Measurements from ENCODE around the gene PITPNC1. TPM values are rescaled to one million over a fixed set of nuclear protein-coding genes. Genes with fewer than 3 reads are reported as not detected.

The PITPNC1 gene
- total and polyA plus RNA-seq, 2 donors (not counting 1 experiment from before 2014, with no cell fraction given): 5.8 to 7.1 TPM

- H3K4me1 ChIP-seq (ENCODE audit: control insufficient read depth, extremely low read depth, insufficient read depth, low read length): peaks cover 5% of the 10 kb centered on the region
- peak overlapping the region; percentile 59 for H3K27ac ChIP-seq (ENCODE audit: insufficient read depth, low read length)
- H4K20me1 ChIP-seq (ENCODE audit: control insufficient read depth, extremely low read depth, insufficient read depth, low read length): no peaks in the 10 kb centered on the region
- H2AFZ ChIP-seq (ENCODE audit: low read length): peak overlapping the region; percentile 11
- no peaks in the 10 kb centered on the region for H3K36me3 ChIP-seq (ENCODE audit: control insufficient read depth, insufficient read depth, low read length)
- DNase-seq (ENCODE audit: low read depth in 2 of 2): peak; percentile 53 to 75
- no peak overlapping the region for H3K9ac ChIP-seq (ENCODE audit: insufficient read depth, low read length)
- H3K27me3 ChIP-seq (ENCODE audit: control insufficient read depth, insufficient read depth, low read length): no peaks in the 10 kb centered on the region
- no peak for TF ChIP-seq CTCF (conservative IDR thresholded peaks at IDR 0.05 in 1 of 2, IDR thresholded peaks at IDR 0.05 in 1 of 2; ENCODE audit: low read depth in 1 of 2, low read length in 2 of 2)
- H3K4me2 ChIP-seq (ENCODE audit: extremely low read depth, insufficient read depth, low read length): peak overlapping the region; percentile 65
- peak overlapping the region in 2 of 4 experiments; percentile 0 to 36 for H3K4me3 ChIP-seq (replicated peaks in 1 of 4; ENCODE audit: control extremely low read depth in 1 of 4, insufficient read depth in 1 of 4, low read depth in 3 of 4, low read length in 4 of 4)
- no peaks in the 10 kb centered on the region for H3K9me3 ChIP-seq (ENCODE audit: control insufficient read depth, insufficient read depth, low read depth, low read length)
- no peaks in the 10 kb centered on the region for H3K79me2 ChIP-seq (ENCODE audit: control insufficient read depth, insufficient read depth, low read length)
Observed at GRCh38 chr17:67441052-67441895, 64.2 kb downstream of the PITPNC1 start.

- no peaks in the 10 kb centered on the region for H3K27me3 ChIP-seq (ENCODE audit: control insufficient read depth, insufficient read depth, low read length)
- H3K79me2 ChIP-seq (ENCODE audit: control insufficient read depth, insufficient read depth, low read length): no peaks in the 10 kb centered on the region
- H2AFZ ChIP-seq (ENCODE audit: low read length): no peak overlapping the region
- no peaks in the 10 kb centered on the region for H3K9me3 ChIP-seq (ENCODE audit: control insufficient read depth, insufficient read depth, low read depth, low read length)
- peak overlapping the region; percentile 59 for H3K27ac ChIP-seq (ENCODE audit: insufficient read depth, low read length)
- H3K4me1 ChIP-seq (ENCODE audit: control insufficient read depth, extremely low read depth, insufficient read depth, low read length): peaks cover 5% of the 10 kb centered on the region
- no peak for TF ChIP-seq EZH2 (IDR thresholded peaks at IDR 0.05; ENCODE audit: low read length, missing control alignments)
- no peak for TF ChIP-seq CTCF (conservative IDR thresholded peaks at IDR 0.05 in 1 of 2, IDR thresholded peaks at IDR 0.05 in 1 of 2; ENCODE audit: low read depth in 1 of 2, low read length in 2 of 2)
- no peaks in the 10 kb centered on the region for H3K36me3 ChIP-seq (ENCODE audit: control insufficient read depth, insufficient read depth, low read length)
- H3K4me3 ChIP-seq (replicated peaks in 1 of 4; ENCODE audit: control extremely low read depth in 1 of 4, insufficient read depth in 1 of 4, low read depth in 3 of 4, low read length in 4 of 4): no peak overlapping the region
- no peak overlapping the region for H3K4me2 ChIP-seq (ENCODE audit: extremely low read depth, insufficient read depth, low read length)
- DNase-seq (ENCODE audit: low read depth in 2 of 2): no peak
- H4K20me1 ChIP-seq (ENCODE audit: control insufficient read depth, extremely low read depth, insufficient read depth, low read length): no peaks in the 10 kb centered on the region
- no peak overlapping the region for H3K9ac ChIP-seq (ENCODE audit: insufficient read depth, low read length)
Observed at GRCh38 chr17:67441896-67442219, 64.8 kb downstream of the PITPNC1 start.

GRCh38 chr17:67442787-67443624, 65.9 kb downstream of the PITPNC1 start:
- H3K9ac ChIP-seq (ENCODE audit: insufficient read depth, low read length): no peak overlapping the region
- H3K9me3 ChIP-seq (ENCODE audit: control insufficient read depth, insufficient read depth, low read depth, low read length): no peaks in the 10 kb centered on the region
- H3K27ac ChIP-seq (ENCODE audit: insufficient read depth, low read length): no peak overlapping the region
- no peaks in the 10 kb centered on the region for H3K36me3 ChIP-seq (ENCODE audit: control insufficient read depth, insufficient read depth, low read length)
- no peaks in the 10 kb centered on the region for H3K27me3 ChIP-seq (ENCODE audit: control insufficient read depth, insufficient read depth, low read length)
- DNase-seq (ENCODE audit: low read depth in 2 of 2): peak in 1 of 2 donors; percentile 32
- H2AFZ ChIP-seq (ENCODE audit: low read length): no peak overlapping the region
- H3K4me1 ChIP-seq (ENCODE audit: control insufficient read depth, extremely low read depth, insufficient read depth, low read length): peaks cover 5% of the 10 kb centered on the region
- H4K20me1 ChIP-seq (ENCODE audit: control insufficient read depth, extremely low read depth, insufficient read depth, low read length): no peaks in the 10 kb centered on the region
- no peak overlapping the region for H3K4me2 ChIP-seq (ENCODE audit: extremely low read depth, insufficient read depth, low read length)
- H3K4me3 ChIP-seq (replicated peaks in 1 of 4; ENCODE audit: control extremely low read depth in 1 of 4, insufficient read depth in 1 of 4, low read depth in 3 of 4, low read length in 4 of 4): no peak overlapping the region
- TF ChIP-seq CTCF (conservative IDR thresholded peaks at IDR 0.05 in 1 of 2, IDR thresholded peaks at IDR 0.05 in 1 of 2; ENCODE audit: low read depth in 1 of 2, low read length in 2 of 2): no peak
- TF ChIP-seq EZH2 (IDR thresholded peaks at IDR 0.05; ENCODE audit: low read length, missing control alignments): no peak
- H3K79me2 ChIP-seq (ENCODE audit: control insufficient read depth, insufficient read depth, low read length): no peaks in the 10 kb centered on the region

Data from fibroblast of lung (primary cell).